ENCODE data around the gene EEF1AKMT1.

GRCh38 chr13:20714161-20714560 lies 59.6 kb downstream of the EEF1AKMT1 start:
- TF ChIP-seq CTCF (conservative IDR thresholded peaks at IDR 0.05; ENCODE audit: low read depth, low read length) (no peak), EZH2 (IDR thresholded peaks at IDR 0.05; ENCODE audit: low read length, unreplicated experiment) (no peak)

Data from PC-3 (cell line).